A673 (cell line): Measurements from ENCODE around the gene SEPTIN1. TPM values are rescaled to one million over a fixed set of nuclear protein-coding genes. Genes with fewer than 3 reads are reported as not detected.
A peak's percentile ranks its signal among the peaks of the same experiment; 100 is the strongest.

Source experiments
- BruUV-seq: library from RNA; stranded (reverse); fragments of 400-500 nt; replicated peaks from 2 replicates; lab custom pipeline; 2021; lab: Mats Ljungman, UMichigan
- CTCF ChIA-PET: fragments of 300-600 bp; sonication (Branson Sonifier 250); formaldehyde crosslinking; loops from one replicate; lab custom pipeline; 2022; ENCODE audit warnings: antibody characterized with exemption; lab: Charles Lee
- POLR2A ChIA-PET: fragments of 300-600 bp; sonication (Branson Sonifier 250); formaldehyde crosslinking; loops from one replicate; lab custom pipeline; 2022; ENCODE audit warnings: antibody characterized with exemption; ENCODE audit not compliant: low non-redundant PET; lab: Charles Lee
- DNase-seq: peaks from one replicate; pipeline ENCODE4 v3.0.0-alpha.2; 2015; ENCODE audit warnings: low spot score
- H3K27ac ChIP-seq: fragments of 200-600 bp; sonication (generic); 2 replicates; pipeline ENCODE4 v1.5.1; 2016; ENCODE audit warnings: mixed run types, low read depth, mild to moderate bottlenecking, mixed read lengths, antibody characterized with exemption, low read length; ENCODE audit not compliant: poor library complexity, severe bottlenecking
- H3K27me3 ChIP-seq: fragments of 200-600 bp; sonication (generic); replicated peaks from 2 replicates; pipeline ENCODE4 v1.6.1; 2017; ENCODE audit warnings: mixed run types, low read depth, mild to moderate bottlenecking, mixed read lengths, antibody characterized with exemption, low read length; ENCODE audit not compliant: insufficient read depth, poor library complexity
- H3K36me3 ChIP-seq: fragments of 200-600 bp; sonication (generic); 2 replicates; pipeline ENCODE4 v1.6.1; 2016; ENCODE audit warnings: mixed run types, mild to moderate bottlenecking, mixed read lengths, antibody characterized with exemption, low read length; ENCODE audit not compliant: insufficient read depth, poor library complexity, severe bottlenecking
- H3K4me1 ChIP-seq: fragments of 200-600 bp; sonication (generic); 2 replicates; pipeline ENCODE4 v1.6.1; 2017; ENCODE audit warnings: mixed run types, mild to moderate bottlenecking, mixed read lengths, antibody characterized with exemption, low read length; ENCODE audit not compliant: insufficient read depth, poor library complexity, severe bottlenecking
- H3K4me3 ChIP-seq: fragments of 200-600 bp; sonication (generic); 2 replicates; pipeline ENCODE4 v1.5.1; 2016; ENCODE audit warnings: low read depth, mixed run types, mild to moderate bottlenecking, mixed read lengths, low read length; ENCODE audit not compliant: poor library complexity, severe bottlenecking
- H3K9me3 ChIP-seq: fragments of 200-600 bp; sonication (generic); 2 replicates; pipeline ENCODE4 v1.6.1; 2016; ENCODE audit warnings: mixed run types, low read depth, mild to moderate bottlenecking, mixed read lengths, antibody characterized with exemption, low read length; ENCODE audit not compliant: poor library complexity, severe bottlenecking
- EZH2 ChIP-seq: fragments of 200-600 bp; sonication (generic); IDR thresholded peaks from 2 replicates; pipeline ENCODE4 v1.6.1; 2017; ENCODE audit warnings: borderline replicate concordance, low read depth, mild to moderate bottlenecking, mixed read lengths, antibody characterized with exemption, low read length; ENCODE audit not compliant: poor library complexity, severe bottlenecking
- intact Hi-C: fragments of 100-400 bp; cut with micrococcal nuclease; formaldehyde crosslinking; loops from one replicate; pipeline ENCODE4 v1.10.0; 2022; ENCODE audit not compliant: unreplicated experiment
- total RNA-seq: library from RNA; stranded (reverse); gene quantifications from 2 replicates; pipeline ENCODE4 v1.2.3, GENCODE V29; 2021
- TF ChIP-seq, protein P1 (sequence below): fragments of 300-800, 200-600 bp; sonication (generic); conservative IDR thresholded peaks from 2 replicates; pipeline ENCODE4 v1.5.1; 2017; ENCODE audit warnings: low read depth, mild to moderate bottlenecking, antibody characterized with exemption, low read length, moderate library complexity, mixed read lengths

Gene SEPTIN1
- total RNA-seq, 1 experiment from 2014 or later, result 0.86 TPM

DNA sequence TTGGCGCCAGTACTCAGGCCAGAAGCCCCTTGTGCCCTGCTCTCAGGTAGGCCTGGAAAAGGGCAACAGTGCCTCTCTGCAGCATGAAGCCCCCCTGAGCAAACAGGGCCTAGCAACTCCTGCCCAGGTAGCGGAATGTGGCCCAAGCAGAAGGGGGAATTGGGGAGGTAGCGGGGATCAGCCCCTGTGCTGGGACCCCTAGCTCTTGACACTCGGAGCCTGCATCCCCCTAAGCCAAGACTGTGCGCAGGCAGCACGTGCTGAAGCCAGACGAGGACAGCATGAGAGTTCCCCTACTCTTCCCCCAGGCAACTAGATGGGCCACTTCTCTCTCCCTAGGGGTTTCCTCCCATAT, 26.4 kb downstream of the SEPTIN1 start:
- TF ChIP-seq, protein P1, sequence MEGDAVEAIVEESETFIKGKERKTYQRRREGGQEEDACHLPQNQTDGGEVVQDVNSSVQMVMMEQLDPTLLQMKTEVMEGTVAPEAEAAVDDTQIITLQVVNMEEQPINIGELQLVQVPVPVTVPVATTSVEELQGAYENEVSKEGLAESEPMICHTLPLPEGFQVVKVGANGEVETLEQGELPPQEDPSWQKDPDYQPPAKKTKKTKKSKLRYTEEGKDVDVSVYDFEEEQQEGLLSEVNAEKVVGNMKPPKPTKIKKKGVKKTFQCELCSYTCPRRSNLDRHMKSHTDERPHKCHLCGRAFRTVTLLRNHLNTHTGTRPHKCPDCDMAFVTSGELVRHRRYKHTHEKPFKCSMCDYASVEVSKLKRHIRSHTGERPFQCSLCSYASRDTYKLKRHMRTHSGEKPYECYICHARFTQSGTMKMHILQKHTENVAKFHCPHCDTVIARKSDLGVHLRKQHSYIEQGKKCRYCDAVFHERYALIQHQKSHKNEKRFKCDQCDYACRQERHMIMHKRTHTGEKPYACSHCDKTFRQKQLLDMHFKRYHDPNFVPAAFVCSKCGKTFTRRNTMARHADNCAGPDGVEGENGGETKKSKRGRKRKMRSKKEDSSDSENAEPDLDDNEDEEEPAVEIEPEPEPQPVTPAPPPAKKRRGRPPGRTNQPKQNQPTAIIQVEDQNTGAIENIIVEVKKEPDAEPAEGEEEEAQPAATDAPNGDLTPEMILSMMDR, result no peak
- intact Hi-C loops, result no loop called here
- no peak for DNase-seq
- Histone ChIP-seq H3K36me3 (peaks cover 53% of the 10 kb centered on the region), H3K27me3 (no peaks in the 10 kb centered on the region), H3K27ac (peak overlapping the region; percentile 94), H3K4me1 (peaks cover 13% of the 10 kb centered on the region), H3K9me3 (no peaks in the 10 kb centered on the region), H3K4me3 (peak overlapping the region; percentile 98)
- POLR2A ChIA-PET, result interaction anchor here (0.6 kb wide), 1 partner anchor 49 kb away, joined by 7 read pairs; no protein-coding TSS in a partner anchor
- BruUV-seq, result no TSS peak
- CTCF ChIA-PET, result no interaction called here

DNA sequence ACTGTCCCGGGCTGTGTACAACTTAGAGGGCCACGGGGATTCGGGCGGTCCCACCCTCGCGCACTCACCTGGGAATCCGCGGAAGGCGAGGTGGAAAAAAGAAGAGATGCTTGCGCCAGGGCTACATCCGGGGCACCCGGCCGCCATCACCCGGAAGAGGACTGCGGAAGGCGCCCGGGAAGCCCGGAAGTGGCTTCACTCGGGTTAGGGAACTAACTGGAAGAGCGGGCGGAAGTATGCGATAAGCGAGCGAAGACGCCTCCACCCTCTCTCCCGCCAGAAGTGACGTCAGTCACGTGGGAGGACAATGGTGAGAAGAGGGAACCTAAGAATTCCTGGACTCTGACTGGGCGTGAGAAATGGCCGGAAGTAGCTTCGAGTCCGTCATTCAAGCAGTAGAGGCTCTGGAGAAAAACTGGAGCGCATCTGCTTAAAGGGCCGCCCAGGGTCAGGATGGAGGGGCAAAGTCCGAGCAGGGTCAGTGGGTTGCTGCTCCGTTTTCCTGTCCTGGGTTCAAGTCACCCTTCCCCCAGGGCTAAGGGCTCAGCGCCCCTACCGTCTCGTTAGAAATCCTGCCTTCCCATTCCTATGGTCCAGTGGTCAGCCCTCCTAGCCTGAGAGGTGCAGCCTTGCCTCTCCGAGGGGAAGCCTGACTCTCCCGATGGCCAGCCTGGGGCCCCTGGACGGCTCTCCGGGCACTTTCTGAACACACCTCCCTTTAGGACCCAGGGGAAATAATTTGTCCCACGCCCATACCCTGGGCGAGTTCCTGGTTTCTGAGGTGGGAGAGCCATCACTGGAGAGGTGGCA, 27.0 kb downstream of the SEPTIN1 start, which contains the start of gene CD2BP2:
CD2BP2 (minus strand) TSS at position 165 of the 810 bp plus-strand sequence. CDS start 627 bp downstream, outside the sequence.
- CTCF ChIA-PET, result no interaction called here
- peak; percentile 100 for DNase-seq
- Histone ChIP-seq H3K27me3 (no peaks in the 10 kb centered on the region), H3K36me3 (peaks cover 58% of the 10 kb centered on the region), H3K27ac (peak within 1 kb of the TSS; percentile 94), H3K9me3 (no peaks in the 10 kb centered on the region), H3K4me3 (peak within 1 kb of the TSS; percentile 98), H3K4me1 (peaks cover 13% of the 10 kb centered on the region)
- POLR2A ChIA-PET, result interaction anchor here (0.6 kb wide), 1 partner anchor 50 kb away, joined by 7 read pairs; no protein-coding TSS in a partner anchor
- intact Hi-C loops, result no loop called here
- TF ChIP-seq EZH2, result no peak
- TF ChIP-seq, protein P1, result no peak
- BruUV-seq, result TSS peak; percentile 95

DNA sequence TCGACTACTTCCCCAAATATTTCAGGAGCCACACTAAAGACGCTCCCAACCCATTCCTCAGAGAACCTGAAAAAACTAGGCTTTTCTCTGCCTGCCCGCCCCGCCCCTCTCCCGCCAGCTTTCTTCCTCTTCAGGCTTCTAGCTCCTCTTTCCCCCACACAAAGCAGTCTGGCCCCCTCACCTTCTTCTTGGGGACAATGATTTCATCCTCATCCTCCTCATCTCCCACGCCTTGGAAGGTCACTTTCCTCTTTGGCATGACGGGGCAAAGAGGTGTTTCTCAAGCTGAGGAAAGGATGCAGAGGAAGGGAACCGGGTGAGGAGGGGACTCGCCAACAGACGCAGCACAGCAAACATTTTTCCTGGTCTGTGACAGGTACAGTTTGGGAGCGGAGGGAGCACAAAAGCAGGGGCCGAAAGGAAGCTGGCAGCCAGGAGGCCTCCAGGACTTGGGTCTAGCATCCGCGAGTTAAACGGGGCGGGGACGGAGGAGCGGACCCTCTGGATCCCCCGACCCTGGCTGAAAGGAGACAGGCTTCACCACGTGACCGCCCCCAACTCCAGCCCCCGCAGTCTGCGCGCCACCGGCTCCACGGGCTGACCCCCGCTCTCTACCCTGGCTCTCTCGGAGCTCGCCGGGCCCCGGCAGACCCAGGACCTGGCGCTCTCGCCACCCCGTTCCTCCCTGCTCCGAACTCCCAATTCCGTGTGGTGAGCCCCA, 27.8 kb downstream of the SEPTIN1 start:
- intact Hi-C loops, result no loop called here
- peaks cover 13% of the 10 kb centered on the region for H3K4me1 ChIP-seq
- ChIA-PET POLR2A (no interaction called here), CTCF (no interaction called here)
- H3K9me3 ChIP-seq, result no peaks in the 10 kb centered on the region
- peak overlapping the region; percentile 94 for H3K27ac ChIP-seq
- H3K36me3 ChIP-seq, result peaks cover 53% of the 10 kb centered on the region
- peak overlapping the region; percentile 98 for H3K4me3 ChIP-seq
- no TSS peak for BruUV-seq
- no peaks in the 10 kb centered on the region for H3K27me3 ChIP-seq
- DNase-seq, result no peak
- TF ChIP-seq EZH2, result no peak
- TF ChIP-seq, protein P1, result no peak
